Ovary (tissue), 9 donors: ENCODE measurements around the gene DHX32. TPM values are rescaled to one million over a fixed set of nuclear protein-coding genes. Genes with fewer than 3 reads are reported as not detected.
"Not testable (repeated sequence)": the region's sequence is repeated elsewhere in the genome, so short reads cannot be mapped to it uniquely, and the experiment has no call there.

ENCODE experiments used
- DNase-seq, 5 donors: peaks; one replicate each; pipeline ENCODE4 v3.0.0-alpha.2; 2019 to 2020
- H3K27ac ChIP-seq, 2 donors: fragments of 200-600 bp; one replicate each; pipeline versions ENCODE4 v1.5.1 to v1.8.0; 2019 to 2022
- H3K27me3 ChIP-seq: fragments of 200-600 bp; one replicate; pipeline ENCODE4 v1.8.0; 2022
- H3K36me3 ChIP-seq: fragments of 200-600 bp; sonication (generic); one replicate; pipeline ENCODE4 v1.5.1; 2019
- H3K4me1 ChIP-seq: one replicate; pipeline ENCODE4 v1.8.1; 2013; ENCODE audit warnings: mild to moderate bottlenecking, moderate library complexity; ENCODE audit not compliant: insufficient read depth
- H3K4me3 ChIP-seq: fragments of 200-600 bp; sonication (generic); one replicate; pipeline ENCODE4 v1.5.1; 2017
- H3K9me3 ChIP-seq, 2 donors: fragments of 200-600 bp in 1 of 2; sonication (generic) in 1 of 2; one replicate each; pipeline versions ENCODE4 v1.5.1 to v1.8.1; 2013 to 2019; ENCODE audit warnings: mild to moderate bottlenecking in 1 of 2, moderate library complexity in 1 of 2
- CTCF ChIP-seq, 3 donors: fragments of 450-650 bp in 2 of 3; fragments of 200-600 bp in 1 of 3; IDR thresholded peaks; one replicate each; pipeline versions ENCODE4 v1.5.1 to v1.8.0; 2016 to 2022; ENCODE audit warnings: antibody characterized with exemption in 3 of 3, mild to moderate bottlenecking in 1 of 3
- EP300 ChIP-seq: sonication (generic); formaldehyde crosslinking; IDR thresholded peaks from one replicate; pipeline ENCODE4 v1.6.1; 2017; ENCODE audit warnings: antibody characterized with exemption
- POLR2A ChIP-seq: fragments of 450-650 bp; IDR thresholded peaks from one replicate; pipeline ENCODE4 v1.6.1; 2017; ENCODE audit warnings: antibody characterized with exemption, mild to moderate bottlenecking, moderate library complexity
- WGBS, 3 donors: extraction: QIAGEN DNeasy Blood & Tissue Kit in 1 of 3; methylation state at CpG; one replicate each; pipeline versions ENCODE4 v1.1.5 to v1.1.7; 2013 to 2017; 5-methylcytosine and 5-hydroxymethylcytosine counted together
- intact Hi-C, 4 donors: fragments of 100-400 bp; cut with DNase I; formaldehyde crosslinking; loops; one replicate each; pipeline versions ENCODE4 v1.11.0 to v1.15.1; 2022 to 2023
- polyA plus RNA-seq, 2 donors: library from polyadenylated mRNA; stranded (reverse); fragments of 200-250 nt in 1 of 2; fragments of 350-450 nt in 1 of 2; fragmentation: Illumina TruSeq in 1 of 2; extraction: RNeasy Lipid Tissue Mini Kit (QIAGEN cat#74804) in 1 of 2; gene quantifications; one replicate each; pipeline ENCODE4 v1.2.3, GENCODE V29; 2013 to 2014
- total RNA-seq, 7 donors: library from RNA; depleted of rRNA in 2 of 7; stranded (reverse); fragments of >200 nt in 2 of 7; fragmentation: NEBNext Ultra II Directional in 3 of 7; extraction: Animal tissue kit (Norgen Biotek cat#: 25700) in 3 of 7; gene quantifications; one replicate each; pipeline versions ENCODE4 v1.1.0 to v1.2.4, GENCODE V29; 2016 to 2023
- donor health status: DM: no; HTN: no; CAD: no; lungs with moderate emphysema.
- donor health status: DM: no; HTN: no; CAD: no.
- donor health status: Bipolar disorder and iron deficiency.
- donor health status: DM: yes; HTN: yes; CAD: no.
- donor health status: DM: no; HTN: no; CAD: no.
- donor health status: DM: yes; HTN: yes; CAD: no.

The DHX32 gene
- total and polyA plus RNA-seq, 9 donors = 17.1 to 36.5 (median 32.6) TPM

- H3K27ac ChIP-seq = no peak overlapping the region
- DNase-seq = no peak
- H3K27me3 ChIP-seq = no peaks in the 10 kb centered on the region
- TF ChIP-seq CTCF (IDR thresholded peaks at IDR 0.05) (no peak), POLR2A (no peak), EP300 (no peak)
- H3K4me3 ChIP-seq = no peak overlapping the region
- intact Hi-C loops = no loop called here
- H3K9me3 ChIP-seq = no peaks in the 10 kb centered on the region
- whole genome bisulfite sequencing, 3 donors = 58 to 61% (median 59%) methylated on average over 5 of the region's 5 CpGs
- H3K36me3 ChIP-seq = no peaks in the 10 kb centered on the region
- no peaks in the 10 kb centered on the region for H3K4me1 ChIP-seq
Measured at GRCh38 chr10:125926247-125926646, 45.2 kb upstream of the DHX32 start.

GRCh38 chr10:125925262-125925834, 44.3 kb upstream of the DHX32 start:
- Histone ChIP-seq H3K9me3 (no peaks in the 10 kb centered on the region), H3K27me3 (no peaks in the 10 kb centered on the region), H3K4me1 (no peaks in the 10 kb centered on the region), H3K36me3 (no peaks in the 10 kb centered on the region), H3K4me3 (no peak overlapping the region), H3K27ac (no peak overlapping the region)
- intact Hi-C loops = no loop called here
- WGBS, 3 donors = 81 to 85% (median 85%) methylated on average over 5 of the region's 5 CpGs
- no peak for DNase-seq
- TF ChIP-seq POLR2A (no peak), CTCF (IDR thresholded peaks at IDR 0.05) (no peak), EP300 (no peak)

GRCh38 chr10:125921643-125922306, 40.7 kb upstream of the DHX32 start:
- H3K4me3 ChIP-seq, H3K4me1 ChIP-seq, H3K9me3 ChIP-seq, DNase-seq, H3K36me3 ChIP-seq, H3K27ac ChIP-seq, H3K27me3 ChIP-seq, intact Hi-C loops: not testable (repeated sequence)
- WGBS, 3 donors = 94 to 96% (median 95%) methylated on average over 2 of the region's 2 CpGs

GRCh38 chr10:125917704-125918361, 36.7 kb upstream of the DHX32 start:
- H3K27ac ChIP-seq, H3K9me3 ChIP-seq, H3K36me3 ChIP-seq, intact Hi-C loops, H3K27me3 ChIP-seq, DNase-seq, H3K4me1 ChIP-seq, H3K4me3 ChIP-seq: not testable (repeated sequence)
- WGBS, 3 donors = 85 to 93% (median 87%) methylated on average over 8 of the region's 8 CpGs

- H3K36me3 ChIP-seq = no peaks in the 10 kb centered on the region
- no peak for DNase-seq
Measured at GRCh38 chr10:125916977-125917376, 35.9 kb upstream of the DHX32 start.

GRCh38 chr10:125913277-125913676, 32.2 kb upstream of the DHX32 start:
- H3K27ac ChIP-seq, intact Hi-C loops, H3K4me1 ChIP-seq, H3K36me3 ChIP-seq, H3K4me3 ChIP-seq, H3K9me3 ChIP-seq, H3K27me3 ChIP-seq, DNase-seq: not testable (repeated sequence)
- WGBS, 3 donors = 53 to 60% (median 58%) methylated on average over 6 of the region's 6 CpGs

More at GRCh38 chr10:125916977-125917376, 35.9 kb upstream of the DHX32 start:
- Histone ChIP-seq H3K27me3 (no peaks in the 10 kb centered on the region), H3K27ac (no peak overlapping the region), H3K4me1 (no peaks in the 10 kb centered on the region), H3K4me3 (no peak overlapping the region), H3K9me3 (no peaks in the 10 kb centered on the region)
- intact Hi-C loops = no loop called here
- 74 to 88% (median 85%) methylated on average over 3 of the region's 3 CpGs for WGBS, 3 donors
- no peak for TF ChIP-seq POLR2A
- TF ChIP-seq EP300 = no peak
- TF ChIP-seq CTCF (IDR thresholded peaks at IDR 0.05) = no peak
